ENCODE data around the gene AK4.

The AK4 gene

GRCh38 chr1:65237503-65237902, 89.5 kb downstream of the AK4 start:
- TF ChIP-seq TAF1 (IDR thresholded peaks at IDR 0.05; ENCODE audit: borderline replicate concordance, insufficient read depth, low read length) (no peak), SIN3A (IDR thresholded peaks at IDR 0.05; ENCODE audit: borderline replicate concordance, insufficient read depth, low read length) (no peak), FOXP2 (optimal IDR thresholded peaks at IDR 0.05; ENCODE audit: borderline replicate concordance, extremely low read depth, extremely low read length, insufficient read depth) (no peak), POLR2AphosphoS5 (IDR thresholded peaks at IDR 0.05; ENCODE audit: low read depth, low read length) (no peak)
- TF ChIP-seq, protein P1, sequence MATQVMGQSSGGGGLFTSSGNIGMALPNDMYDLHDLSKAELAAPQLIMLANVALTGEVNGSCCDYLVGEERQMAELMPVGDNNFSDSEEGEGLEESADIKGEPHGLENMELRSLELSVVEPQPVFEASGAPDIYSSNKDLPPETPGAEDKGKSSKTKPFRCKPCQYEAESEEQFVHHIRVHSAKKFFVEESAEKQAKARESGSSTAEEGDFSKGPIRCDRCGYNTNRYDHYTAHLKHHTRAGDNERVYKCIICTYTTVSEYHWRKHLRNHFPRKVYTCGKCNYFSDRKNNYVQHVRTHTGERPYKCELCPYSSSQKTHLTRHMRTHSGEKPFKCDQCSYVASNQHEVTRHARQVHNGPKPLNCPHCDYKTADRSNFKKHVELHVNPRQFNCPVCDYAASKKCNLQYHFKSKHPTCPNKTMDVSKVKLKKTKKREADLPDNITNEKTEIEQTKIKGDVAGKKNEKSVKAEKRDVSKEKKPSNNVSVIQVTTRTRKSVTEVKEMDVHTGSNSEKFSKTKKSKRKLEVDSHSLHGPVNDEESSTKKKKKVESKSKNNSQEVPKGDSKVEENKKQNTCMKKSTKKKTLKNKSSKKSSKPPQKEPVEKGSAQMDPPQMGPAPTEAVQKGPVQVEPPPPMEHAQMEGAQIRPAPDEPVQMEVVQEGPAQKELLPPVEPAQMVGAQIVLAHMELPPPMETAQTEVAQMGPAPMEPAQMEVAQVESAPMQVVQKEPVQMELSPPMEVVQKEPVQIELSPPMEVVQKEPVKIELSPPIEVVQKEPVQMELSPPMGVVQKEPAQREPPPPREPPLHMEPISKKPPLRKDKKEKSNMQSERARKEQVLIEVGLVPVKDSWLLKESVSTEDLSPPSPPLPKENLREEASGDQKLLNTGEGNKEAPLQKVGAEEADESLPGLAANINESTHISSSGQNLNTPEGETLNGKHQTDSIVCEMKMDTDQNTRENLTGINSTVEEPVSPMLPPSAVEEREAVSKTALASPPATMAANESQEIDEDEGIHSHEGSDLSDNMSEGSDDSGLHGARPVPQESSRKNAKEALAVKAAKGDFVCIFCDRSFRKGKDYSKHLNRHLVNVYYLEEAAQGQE (IDR thresholded peaks at IDR 0.05; ENCODE audit: insufficient read depth in 1 of 2, low read depth in 2 of 2, low read length in 2 of 2) = no peak

- TF ChIP-seq SIN3A (IDR thresholded peaks at IDR 0.05; ENCODE audit: borderline replicate concordance, insufficient read depth, low read length) = no peak
- TF ChIP-seq, protein P1 (IDR thresholded peaks at IDR 0.05; ENCODE audit: insufficient read depth in 1 of 2, low read depth in 2 of 2, low read length in 2 of 2) = no peak
These were observed 90.0 kb downstream of the AK4 start for GRCh38 chr1:65238010-65238409.

GRCh38 chr1:65243491-65243890, 95.5 kb downstream of the AK4 start:
- TF ChIP-seq POLR2AphosphoS5 (IDR thresholded peaks at IDR 0.05; ENCODE audit: low read depth, low read length) (no peak), TAF1 (IDR thresholded peaks at IDR 0.05; ENCODE audit: borderline replicate concordance, insufficient read depth, low read length) (no peak), FOXP2 (optimal IDR thresholded peaks at IDR 0.05; ENCODE audit: borderline replicate concordance, extremely low read depth, extremely low read length, insufficient read depth) (no peak), SIN3A (IDR thresholded peaks at IDR 0.05; ENCODE audit: borderline replicate concordance, insufficient read depth, low read length) (no peak)
- TF ChIP-seq, protein P1 (IDR thresholded peaks at IDR 0.05; ENCODE audit: insufficient read depth in 1 of 2, low read depth in 2 of 2, low read length in 2 of 2) = no peak

DNA sequence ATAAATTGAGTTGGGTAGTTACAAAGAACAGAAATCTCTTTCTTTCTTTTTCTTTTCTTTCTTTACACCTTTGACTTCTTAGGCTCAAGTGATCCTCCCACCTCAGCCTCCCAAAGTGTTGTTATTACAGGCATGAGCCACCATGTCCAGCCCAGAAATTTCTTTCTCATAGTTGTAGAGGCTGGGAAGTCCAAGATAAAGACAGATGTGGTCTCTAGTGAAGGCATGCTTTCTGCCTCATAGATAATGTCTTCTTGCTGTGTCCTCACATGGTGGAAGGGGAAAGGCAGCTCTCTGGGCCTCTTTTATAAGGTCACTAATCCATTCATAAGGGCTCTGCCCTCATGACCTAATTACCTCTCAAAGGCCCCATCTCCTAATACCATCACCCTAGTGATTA, 97.3 kb downstream of the AK4 start:
- TF ChIP-seq SIN3A (IDR thresholded peaks at IDR 0.05; ENCODE audit: borderline replicate concordance, insufficient read depth, low read length) = no peak

- no peak for TF ChIP-seq POLR2AphosphoS5 (IDR thresholded peaks at IDR 0.05; ENCODE audit: low read depth, low read length)
- TF ChIP-seq, protein P1 (IDR thresholded peaks at IDR 0.05; ENCODE audit: insufficient read depth in 1 of 2, low read depth in 2 of 2, low read length in 2 of 2) = no peak
- no peak for TF ChIP-seq FOXP2 (optimal IDR thresholded peaks at IDR 0.05; ENCODE audit: borderline replicate concordance, extremely low read depth, extremely low read length, insufficient read depth)
- TF ChIP-seq SIN3A (IDR thresholded peaks at IDR 0.05; ENCODE audit: borderline replicate concordance, insufficient read depth, low read length) = no peak
- TF ChIP-seq TAF1 (IDR thresholded peaks at IDR 0.05; ENCODE audit: borderline replicate concordance, insufficient read depth, low read length) = no peak
These were observed 99.7 kb downstream of the AK4 start for GRCh38 chr1:65247419-65248359.

All from PFSK-1 (cell line).